GM21367 (cell line): ENCODE measurements around the gene CPOX.

Experiments used
- ATAC-seq: cut with Tn5 transposase; IDR thresholded peaks from one replicate; pipeline ENCODE4 v1.9.1; 2021; ENCODE audit not compliant: unreplicated experiment

Gene CPOX

GRCh38 chr3:98596541-98597500, 3.4 kb upstream of the CPOX start:
- ATAC-seq, result no peak

DNA sequence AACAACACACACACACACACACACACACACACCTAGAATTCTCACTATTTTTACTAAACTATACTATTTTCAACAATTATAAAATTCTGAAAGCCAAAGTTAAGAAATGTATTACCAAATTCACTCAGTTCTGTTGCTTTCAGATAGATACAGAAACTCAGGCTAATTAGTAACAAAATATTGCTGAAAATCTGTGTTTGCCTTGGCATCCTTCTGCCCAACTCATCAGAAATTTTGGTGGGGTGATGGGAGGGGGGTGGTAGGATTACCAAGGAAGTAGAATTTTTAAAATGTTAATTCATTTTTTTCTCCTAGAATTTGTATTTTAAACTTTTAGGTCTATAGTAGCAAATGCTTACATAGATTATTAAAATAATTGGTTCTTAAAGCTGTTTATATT, 2.7 kb upstream of the CPOX start:
- no peak for ATAC-seq

- ATAC-seq, result no peak
Observed at GRCh38 chr3:98594628-98595324, 1.4 kb upstream of the CPOX start.

- ATAC-seq, result no peak
Observed at GRCh38 chr3:98592345-98592935, 971 bp downstream of the CPOX start.

DNA sequence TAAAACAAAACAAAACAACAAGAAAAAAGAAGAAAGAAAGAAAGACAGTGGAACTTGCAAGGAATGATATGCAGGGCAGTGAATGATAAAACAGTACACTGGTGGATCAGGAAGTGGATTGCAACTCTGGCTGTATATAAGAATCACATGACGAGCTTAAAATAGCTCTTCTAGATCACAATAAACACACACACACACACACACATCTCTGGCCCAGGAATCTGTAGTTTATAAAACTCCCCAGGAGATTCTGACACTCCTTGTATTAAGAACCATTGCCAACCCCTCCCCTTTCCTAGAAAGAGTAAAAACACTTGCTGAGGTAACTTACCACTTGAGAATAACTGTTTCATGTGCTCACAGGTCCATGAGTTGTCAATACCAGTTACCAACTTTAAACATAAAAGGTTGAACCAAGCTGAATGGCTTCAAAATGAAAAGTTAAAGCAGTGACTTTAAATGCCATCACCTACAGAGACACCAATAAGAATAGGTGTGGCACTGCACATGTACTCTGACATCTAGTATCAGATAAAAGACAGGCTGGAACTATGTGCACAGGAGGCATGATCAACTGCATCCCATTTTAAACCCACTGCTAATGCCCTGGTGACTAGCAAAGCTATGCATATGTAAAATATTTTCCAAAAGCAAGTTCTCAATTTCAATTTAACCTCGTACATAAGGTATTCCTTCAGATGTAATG, 3.9 kb downstream of the CPOX start:
- no peak for ATAC-seq

GRCh38 chr3:98588065-98588464, 5.3 kb downstream of the CPOX start:
- no peak for ATAC-seq

- ATAC-seq, result no peak
Observed at GRCh38 chr3:98587654-98588053, 5.8 kb downstream of the CPOX start.

GRCh38 chr3:98584547-98584946, 8.9 kb downstream of the CPOX start:
- ATAC-seq, result no peak

DNA sequence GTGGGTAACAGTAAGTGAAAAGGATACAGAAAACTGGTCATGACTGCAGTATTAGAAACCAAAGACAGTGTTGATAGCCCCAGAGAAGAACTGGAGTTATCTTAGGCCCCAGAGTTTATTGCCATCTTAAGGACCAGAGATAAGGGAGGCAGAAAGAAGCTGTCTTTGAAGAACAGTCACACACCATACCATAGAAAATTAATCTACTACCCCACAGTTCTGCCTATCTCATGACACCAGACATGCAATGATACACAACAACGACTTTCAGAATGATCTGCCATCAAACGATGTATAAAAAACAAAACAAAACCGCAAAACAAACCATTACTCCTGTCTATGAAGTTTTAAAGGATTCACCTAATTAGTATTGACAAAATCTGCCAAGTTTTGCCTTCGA, 9.6 kb downstream of the CPOX start:
- ATAC-seq, result no peak

DNA sequence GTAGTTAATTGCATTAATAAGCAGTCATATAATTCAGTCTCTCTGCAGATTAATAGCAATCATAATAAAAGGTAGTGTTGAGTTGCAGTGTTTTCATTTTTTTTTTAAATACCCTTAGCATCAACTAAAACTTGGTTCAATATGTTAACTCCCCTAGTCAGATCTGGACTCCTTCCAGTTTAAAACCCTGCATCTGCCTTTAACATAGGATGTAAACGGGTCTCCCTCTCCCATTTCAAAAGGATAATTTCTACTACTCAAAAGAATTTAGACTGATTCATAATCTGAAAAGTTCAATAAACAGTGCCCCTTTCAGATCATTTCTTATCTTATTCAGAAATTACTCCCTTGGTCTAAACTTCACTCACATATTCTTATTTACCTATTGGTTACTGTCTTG, 11.4 kb downstream of the CPOX start:
- no peak for ATAC-seq

DNA sequence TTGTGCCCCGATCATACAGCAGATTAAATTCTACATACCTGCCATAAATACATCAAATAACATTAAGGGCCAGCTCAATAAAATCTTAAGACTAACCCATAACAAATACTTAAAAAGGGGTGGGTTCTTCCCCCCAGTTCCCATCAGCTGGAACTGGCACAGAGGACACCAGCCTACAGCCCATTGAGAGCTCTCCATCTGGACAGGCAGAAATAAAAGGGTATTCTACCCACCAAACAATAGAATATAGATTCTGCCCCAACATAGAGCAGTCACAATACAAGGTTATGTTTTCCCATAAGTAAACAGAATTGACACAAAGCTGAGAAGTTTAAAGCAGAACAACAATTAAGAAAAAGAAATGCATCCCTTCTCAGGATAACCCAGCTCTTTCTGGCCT, 11.9 kb downstream of the CPOX start:
- no peak for ATAC-seq

- no peak for ATAC-seq
Observed at GRCh38 chr3:98580401-98581386, 12.7 kb downstream of the CPOX start.

GRCh38 chr3:98577178-98577895, 16.1 kb downstream of the CPOX start:
- ATAC-seq, result no peak

- no peak for ATAC-seq
Observed at GRCh38 chr3:98574132-98574531, 19.3 kb downstream of the CPOX start.

DNA sequence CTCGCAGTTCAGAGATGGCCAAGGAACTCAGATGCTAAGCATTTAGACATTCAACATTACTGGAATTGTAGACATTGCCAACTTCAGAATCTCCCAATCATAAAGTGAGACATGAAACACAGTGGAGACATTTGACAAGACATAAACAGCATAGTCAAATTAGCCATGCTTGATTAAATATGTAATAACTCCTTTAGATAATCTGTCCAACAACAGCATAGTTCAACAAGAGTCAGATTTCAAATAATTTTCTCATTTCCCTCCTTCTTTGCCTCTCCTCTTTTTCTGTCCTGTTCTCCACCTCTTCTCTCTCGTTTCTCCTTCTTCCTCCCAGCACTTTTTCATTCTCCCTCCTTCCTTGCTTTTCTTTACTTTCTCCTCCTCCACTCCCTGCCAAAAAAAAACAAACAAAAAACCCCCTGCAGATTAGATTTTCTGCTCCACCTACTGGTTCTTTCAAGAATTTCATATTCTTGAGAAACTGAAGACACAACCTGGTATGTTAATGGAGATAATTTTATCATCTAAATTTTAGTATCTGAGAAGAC, 20.2 kb downstream of the CPOX start:
- peak; percentile 67 for ATAC-seq

DNA sequence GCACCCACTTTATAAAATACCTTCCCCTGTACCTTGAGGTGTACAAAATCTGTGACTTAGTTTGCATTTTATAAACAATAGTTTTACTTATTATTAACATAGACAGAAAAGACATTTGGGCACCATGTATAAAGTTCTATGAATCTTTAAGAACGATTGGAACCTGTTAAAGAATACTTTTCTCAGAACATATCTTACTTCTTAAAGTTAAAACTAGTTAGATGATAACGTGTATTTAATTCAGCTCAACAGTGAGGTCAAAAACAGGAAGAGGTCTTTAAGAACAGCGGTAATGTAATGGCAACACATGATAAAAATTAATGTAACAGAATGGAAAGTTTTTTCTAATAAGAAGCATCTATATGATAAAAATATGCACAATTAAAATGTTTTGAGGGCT, 25.0 kb downstream of the CPOX start:
- ATAC-seq, result no peak

DNA sequence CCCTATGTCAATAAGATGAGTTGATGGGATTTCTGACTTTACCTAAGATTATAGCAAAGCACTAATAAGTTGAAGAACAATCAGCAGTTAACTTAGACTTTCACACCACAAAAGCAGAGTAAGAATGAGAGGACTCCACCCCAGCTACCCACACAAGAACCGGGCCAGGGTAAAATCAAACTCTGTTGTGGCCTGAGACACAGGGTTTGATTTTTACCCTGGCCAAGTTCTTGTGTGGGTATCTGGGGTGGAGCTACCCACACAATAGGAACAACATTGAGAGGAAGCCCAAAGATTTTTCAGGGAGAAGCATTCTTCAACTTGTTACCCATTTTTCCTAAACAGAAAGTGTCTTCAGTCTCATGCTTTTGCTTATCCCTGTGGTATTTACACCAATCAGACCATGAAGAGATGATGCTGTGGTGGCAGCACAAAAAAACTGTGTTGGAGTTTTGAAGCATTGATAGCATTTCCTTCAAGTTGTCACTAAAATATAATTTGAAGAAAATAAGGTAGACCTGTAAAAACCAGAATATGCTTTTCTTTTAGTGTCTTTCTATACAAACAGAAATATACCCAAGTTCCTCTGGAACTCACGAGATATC, 25.6 kb downstream of the CPOX start:
- no peak for ATAC-seq

- ATAC-seq, result no peak
Observed at GRCh38 chr3:98565843-98566242, 27.6 kb downstream of the CPOX start.

DNA sequence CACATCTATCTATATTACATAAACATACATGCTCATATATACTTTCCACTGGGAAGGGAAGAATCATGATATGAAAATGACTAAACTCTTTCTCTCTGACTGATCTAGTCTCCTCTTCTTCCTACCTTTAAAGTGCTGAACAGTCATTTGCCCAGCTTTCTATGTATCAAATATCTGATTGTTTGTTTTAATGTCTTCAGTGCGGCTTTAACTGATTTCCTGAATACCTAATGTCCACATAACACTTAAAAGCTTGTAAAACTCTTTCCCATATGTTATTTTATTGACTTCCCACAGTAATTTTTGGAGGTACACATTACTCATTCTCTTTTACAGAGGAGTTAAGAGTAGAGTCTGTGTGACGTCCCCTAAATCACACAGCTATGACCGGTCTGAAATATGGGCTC, 28.2 kb downstream of the CPOX start:
- ATAC-seq, result no peak
